Right atrium auricular region (tissue), 2 donors: ENCODE measurements around the gene CRYZL1. TPM values are rescaled to one million over a fixed set of nuclear protein-coding genes. Genes with fewer than 3 reads are reported as not detected.

Source experiments
- DNase-seq: peaks from one replicate; pipeline ENCODE4 v3.0.0-alpha.2; 2019; ENCODE audit warnings: low spot score
- H3K27ac ChIP-seq, 2 donors: fragments of 200-600 bp; sonication (generic); 1 replicate in 1 of 2; 2 replicates in 1 of 2; pipeline ENCODE4 v1.5.1; 2016 to 2019
- H3K27me3 ChIP-seq, 2 donors: fragments of 200-600 bp; sonication (generic); one replicate each; pipeline versions ENCODE4 v1.5.1 to v1.6.0; 2017 to 2019
- H3K36me3 ChIP-seq: fragments of 200-600 bp; sonication (generic); one replicate; pipeline ENCODE4 v1.5.1; 2016
- H3K4me1 ChIP-seq, 2 donors: fragments of 200-600 bp; sonication (generic); one replicate each; pipeline versions ENCODE4 v1.5.1 to v1.6.0; 2017 to 2019
- H3K4me3 ChIP-seq, 2 donors: fragments of 200-600 bp; sonication (generic); 1 replicate in 1 of 2; 2 replicates in 1 of 2; pipeline ENCODE4 v1.5.1; 2017 to 2019; ENCODE audit warnings: mild to moderate bottlenecking in 1 of 2, moderate library complexity in 1 of 2
- H3K9me3 ChIP-seq, 2 donors: fragments of 200-600 bp; sonication (generic); one replicate each; pipeline ENCODE4 v1.5.1; 2019
- total RNA-seq, 2 donors: library from RNA; depleted of rRNA; stranded (reverse); fragments of >200 nt; gene quantifications; one replicate each; pipeline ENCODE4 v1.1.0, GENCODE V29; 2016
- TF ChIP-seq, protein P1 (sequence below), 2 donors: fragments of 200-600 bp; sonication (generic); IDR thresholded peaks; one replicate each; pipeline ENCODE4 v1.5.1; 2019; ENCODE audit warnings: antibody characterized with exemption in 2 of 2

The CRYZL1 gene
- total RNA-seq, 2 donors from 2014 or later, result 19.0 to 27.5 TPM

DNA sequence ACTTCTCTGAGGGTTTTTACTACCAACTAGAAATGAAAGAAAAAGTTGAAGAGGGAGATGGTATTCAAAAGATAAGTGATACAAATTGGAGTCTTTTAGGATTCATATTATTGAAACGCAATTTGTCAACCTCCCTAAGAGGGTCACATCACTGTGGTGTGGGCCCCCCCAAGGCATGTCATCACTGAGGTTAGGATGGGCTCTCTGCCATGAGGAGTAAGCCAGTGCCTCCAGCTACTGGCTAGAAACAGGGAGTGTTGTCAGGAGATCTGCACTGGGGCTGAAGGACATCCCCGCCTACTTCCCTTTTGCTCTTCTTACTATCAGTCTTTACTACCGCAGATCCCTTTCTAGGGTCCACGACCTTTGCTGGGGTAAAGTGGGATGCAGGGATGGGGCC, 26.6 kb upstream of the CRYZL1 start:
- no peak for DNase-seq

DNA sequence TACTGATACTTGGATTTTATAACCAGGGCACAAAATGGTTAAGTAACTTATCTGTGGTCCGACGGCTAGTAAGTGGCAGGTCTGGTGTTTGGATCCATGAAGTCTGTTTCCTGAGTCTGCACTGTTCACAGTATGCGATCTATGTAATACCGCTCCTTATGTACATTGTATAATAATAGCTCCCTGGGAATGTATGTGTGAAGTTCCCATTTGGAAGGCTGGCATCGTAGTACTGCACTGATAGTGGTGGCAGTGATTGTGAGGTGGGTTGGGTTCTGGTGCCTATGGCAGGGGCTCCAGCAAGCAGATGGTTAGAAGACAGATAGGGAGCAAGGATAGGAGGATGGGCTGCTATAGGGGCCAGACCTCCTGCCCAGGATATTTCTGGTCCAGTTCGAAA, 26.1 kb upstream of the CRYZL1 start:
- H3K4me1 ChIP-seq, result peaks cover 0 to 34% of the 10 kb centered on the region in 2 donors
- no peaks in the 10 kb centered on the region for H3K36me3 ChIP-seq
- TF ChIP-seq, protein P1, sequence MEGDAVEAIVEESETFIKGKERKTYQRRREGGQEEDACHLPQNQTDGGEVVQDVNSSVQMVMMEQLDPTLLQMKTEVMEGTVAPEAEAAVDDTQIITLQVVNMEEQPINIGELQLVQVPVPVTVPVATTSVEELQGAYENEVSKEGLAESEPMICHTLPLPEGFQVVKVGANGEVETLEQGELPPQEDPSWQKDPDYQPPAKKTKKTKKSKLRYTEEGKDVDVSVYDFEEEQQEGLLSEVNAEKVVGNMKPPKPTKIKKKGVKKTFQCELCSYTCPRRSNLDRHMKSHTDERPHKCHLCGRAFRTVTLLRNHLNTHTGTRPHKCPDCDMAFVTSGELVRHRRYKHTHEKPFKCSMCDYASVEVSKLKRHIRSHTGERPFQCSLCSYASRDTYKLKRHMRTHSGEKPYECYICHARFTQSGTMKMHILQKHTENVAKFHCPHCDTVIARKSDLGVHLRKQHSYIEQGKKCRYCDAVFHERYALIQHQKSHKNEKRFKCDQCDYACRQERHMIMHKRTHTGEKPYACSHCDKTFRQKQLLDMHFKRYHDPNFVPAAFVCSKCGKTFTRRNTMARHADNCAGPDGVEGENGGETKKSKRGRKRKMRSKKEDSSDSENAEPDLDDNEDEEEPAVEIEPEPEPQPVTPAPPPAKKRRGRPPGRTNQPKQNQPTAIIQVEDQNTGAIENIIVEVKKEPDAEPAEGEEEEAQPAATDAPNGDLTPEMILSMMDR (IDR thresholded peaks at IDR 0.05), result no peak
- DNase-seq, result no peak
- H3K4me3 ChIP-seq, result no peak overlapping the region
- H3K27ac ChIP-seq, result peak overlapping the region in 1 of 2 donors; percentile 45
- H3K27me3 ChIP-seq, result no peaks in the 10 kb centered on the region
- H3K9me3 ChIP-seq, result no peaks in the 10 kb centered on the region

More for the DNA sequence above, 26.6 kb upstream of the CRYZL1 start:
- Histone ChIP-seq H3K9me3 (no peaks in the 10 kb centered on the region), H3K27me3 (no peaks in the 10 kb centered on the region), H3K27ac (peak overlapping the region in 1 of 2 donors; percentile 45), H3K36me3 (no peaks in the 10 kb centered on the region), H3K4me1 (peaks cover 0 to 34% of the 10 kb centered on the region in 2 donors), H3K4me3 (no peak overlapping the region)
- TF ChIP-seq, protein P1 (IDR thresholded peaks at IDR 0.05), result no peak

- Histone ChIP-seq H3K27me3 (no peaks in the 10 kb centered on the region), H3K9me3 (no peaks in the 10 kb centered on the region), H3K4me1 (peaks cover 0 to 41% of the 10 kb centered on the region in 2 donors), H3K36me3 (no peaks in the 10 kb centered on the region), H3K4me3 (no peak overlapping the region), H3K27ac (no peak overlapping the region)
- TF ChIP-seq, protein P1 (IDR thresholded peaks at IDR 0.05), result no peak
- DNase-seq, result no peak
Observed at GRCh38 chr21:33666153-33666552, 24.6 kb upstream of the CRYZL1 start.

DNA sequence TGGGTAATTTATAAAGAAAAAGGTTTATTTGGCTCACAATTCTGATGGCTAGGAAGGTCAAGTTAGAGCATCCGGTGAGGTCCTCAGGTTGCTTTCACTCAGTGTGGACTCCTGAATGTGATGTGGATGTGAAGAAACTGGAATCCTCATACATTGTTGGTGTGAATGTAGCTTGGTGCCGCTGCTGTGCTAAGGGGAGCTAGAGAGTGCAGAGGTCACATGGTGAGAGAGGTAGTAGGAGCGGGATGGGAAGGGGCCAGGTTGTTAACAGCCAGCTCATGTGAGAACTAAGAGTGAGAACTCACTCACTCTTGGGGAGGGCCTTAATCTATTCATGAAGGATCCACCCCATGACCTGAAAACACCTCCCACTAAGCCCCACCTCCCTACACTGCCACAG, 22.6 kb upstream of the CRYZL1 start:
- no peaks in the 10 kb centered on the region for H3K9me3 ChIP-seq
- H3K27me3 ChIP-seq, result no peaks in the 10 kb centered on the region
- H3K4me1 ChIP-seq, result peaks cover 0 to 58% of the 10 kb centered on the region in 2 donors
- TF ChIP-seq, protein P1 (IDR thresholded peaks at IDR 0.05), result no peak
- no peak for DNase-seq
- H3K36me3 ChIP-seq, result no peaks in the 10 kb centered on the region
- H3K4me3 ChIP-seq, result no peak overlapping the region
- no peak overlapping the region for H3K27ac ChIP-seq

GRCh38 chr21:33663241-33663640, 21.7 kb upstream of the CRYZL1 start:
- H3K27ac ChIP-seq, result no peak overlapping the region

More at GRCh38 chr21:33663241-33663640, 21.7 kb upstream of the CRYZL1 start:
- no peak for DNase-seq
- no peaks in the 10 kb centered on the region for H3K9me3 ChIP-seq
- no peaks in the 10 kb centered on the region for H3K36me3 ChIP-seq
- H3K27me3 ChIP-seq, result no peaks in the 10 kb centered on the region
- no peak overlapping the region for H3K4me3 ChIP-seq
- TF ChIP-seq, protein P1 (IDR thresholded peaks at IDR 0.05), result no peak
- peaks cover 0 to 59% of the 10 kb centered on the region in 2 donors for H3K4me1 ChIP-seq
